Measurements from ENCODE around the gene BRCA2.

BRCA2 gene

DNA sequence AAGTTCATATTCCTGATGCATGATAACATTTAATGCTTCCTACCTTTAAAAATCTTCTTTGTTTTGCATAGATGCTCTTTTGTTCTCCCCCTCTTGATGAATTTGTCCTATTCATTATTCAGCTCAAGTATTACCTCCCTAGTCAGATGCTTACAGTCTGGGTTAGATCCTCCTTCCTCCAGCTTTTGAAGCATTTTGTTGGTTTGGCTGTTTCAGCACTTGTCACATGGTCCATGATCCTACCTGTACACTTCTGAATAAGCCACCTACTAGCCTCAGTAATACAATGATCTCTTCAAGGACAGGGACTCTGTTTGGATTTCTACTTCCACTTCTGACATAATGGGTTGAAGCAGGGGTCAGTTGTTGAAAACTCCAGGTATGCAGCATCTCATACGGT is 75.2 kb downstream of the BRCA2 start:
- Histone ChIP-seq H2AFZ (ENCODE audit: low read length) (no peak overlapping the region), H3K4me3 (ENCODE audit: low read length in 2 of 2) (no peak overlapping the region), H2AK5ac (ENCODE audit: low read depth, low read length) (no peak overlapping the region), H2BK12ac (ENCODE audit: low read length) (no peak overlapping the region), H3K23ac (ENCODE audit: low read depth, low read length, poor library complexity) (no peak overlapping the region), H3K4me1 (ENCODE audit: control insufficient read depth in 2 of 2, insufficient read depth in 1 of 2, low read depth in 1 of 2, low read length in 2 of 2) (peaks cover 0 to 3% of the 10 kb centered on the region in 2 donors), H4K91ac (ENCODE audit: low read depth, low read length, poor library complexity) (no peak overlapping the region), H3K9me3 (replicated peaks in 1 of 2; ENCODE audit: control insufficient read depth in 2 of 2, insufficient read depth in 1 of 2, low read depth in 1 of 2, low read length in 2 of 2) (no peaks in the 10 kb centered on the region), H3K27ac (replicated peaks; ENCODE audit: low read length) (no peak overlapping the region), H3K27me3 (ENCODE audit: control insufficient read depth in 3 of 3, insufficient read depth in 3 of 3, low read depth in 1 of 3, low read length in 3 of 3) (no peaks in the 10 kb centered on the region), H2BK120ac (ENCODE audit: low read depth, low read length) (no peak overlapping the region), H2BK5ac (ENCODE audit: low read length) (no peak overlapping the region), H3K4ac (ENCODE audit: low read length) (no peak overlapping the region), H2BK15ac (ENCODE audit: low read length) (no peak overlapping the region), H3K14ac (ENCODE audit: low read length) (no peak overlapping the region), H3K4me2 (ENCODE audit: insufficient read depth, low read length, poor library complexity, severe bottlenecking) (no peak overlapping the region), H3K36me3 (replicated peaks in 1 of 2; ENCODE audit: control insufficient read depth in 2 of 2, insufficient read depth in 2 of 2, low read length in 2 of 2) (peaks cover 0 to 77% of the 10 kb centered on the region in 2 donors), H3K79me1 (ENCODE audit: low read depth, low read length) (no peaks in the 10 kb centered on the region), H4K8ac (ENCODE audit: low read depth, low read length) (no peak overlapping the region), H3K18ac (ENCODE audit: low read length) (no peak overlapping the region), H3K9ac (ENCODE audit: low read depth, low read length, poor library complexity) (no peak overlapping the region)
- no peak for DNase-seq (ENCODE audit: low spot score)
- WGBS, 2 donors (ENCODE audit: extremely low coverage in 2 of 2, insufficient read length in 2 of 2, insufficient replicate concordance in 1 of 2) = no CpG with 5 or more reads among the region's 1 CpG

DNA sequence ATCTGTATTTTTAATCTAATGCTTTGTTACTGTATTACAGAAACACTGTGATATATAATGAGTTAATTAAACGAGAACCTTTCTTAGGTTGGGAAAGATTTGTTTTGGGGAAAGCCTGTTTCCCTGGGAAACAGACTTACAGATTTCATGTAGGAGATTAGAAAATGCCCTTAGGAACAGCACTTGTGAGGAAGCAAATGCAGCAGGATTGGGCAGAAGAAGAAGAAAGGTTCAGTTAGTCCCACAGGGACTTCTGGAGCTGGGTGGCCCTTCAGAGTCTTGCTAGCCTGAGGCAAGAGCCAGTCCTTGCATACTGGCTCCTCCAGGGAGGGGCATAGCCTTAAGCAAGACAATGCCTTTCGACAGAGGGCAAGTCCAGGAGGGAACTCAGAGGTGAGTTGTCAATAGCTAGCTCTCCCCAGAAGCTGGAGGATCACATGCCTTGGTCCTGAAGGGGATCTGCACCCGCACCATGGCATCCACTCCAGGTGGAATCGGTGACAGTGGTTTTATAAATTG is 75.9 kb downstream of the BRCA2 start:
- no CpG with 5 or more reads among the region's 4 CpGs for WGBS, 2 donors (ENCODE audit: extremely low coverage in 2 of 2, insufficient read length in 2 of 2, insufficient replicate concordance in 1 of 2)
- no peak overlapping the region for H3K27ac ChIP-seq (replicated peaks; ENCODE audit: low read length)
- no peak overlapping the region for H2BK120ac ChIP-seq (ENCODE audit: low read depth, low read length)
- H2BK5ac ChIP-seq (ENCODE audit: low read length) = no peak overlapping the region
- H2AFZ ChIP-seq (ENCODE audit: low read length) = no peak overlapping the region
- H4K91ac ChIP-seq (ENCODE audit: low read depth, low read length, poor library complexity) = no peak overlapping the region
- no peak overlapping the region for H2BK15ac ChIP-seq (ENCODE audit: low read length)
- no peak overlapping the region for H3K4ac ChIP-seq (ENCODE audit: low read length)
- no peaks in the 10 kb centered on the region for H3K79me1 ChIP-seq (ENCODE audit: low read depth, low read length)
- peaks cover 3 to 77% of the 10 kb centered on the region in 2 donors for H3K36me3 ChIP-seq (replicated peaks in 1 of 2; ENCODE audit: control insufficient read depth in 2 of 2, insufficient read depth in 2 of 2, low read length in 2 of 2)
- no peak overlapping the region for H3K4me3 ChIP-seq (ENCODE audit: low read length in 2 of 2)
- H3K18ac ChIP-seq (ENCODE audit: low read length) = peak overlapping the region; percentile 13
- no peak overlapping the region for H3K14ac ChIP-seq (ENCODE audit: low read length)
- H3K4me1 ChIP-seq (ENCODE audit: control insufficient read depth in 2 of 2, insufficient read depth in 1 of 2, low read depth in 1 of 2, low read length in 2 of 2) = peaks cover 0 to 3% of the 10 kb centered on the region in 2 donors
- H3K9me3 ChIP-seq (replicated peaks in 1 of 2; ENCODE audit: control insufficient read depth in 2 of 2, insufficient read depth in 1 of 2, low read depth in 1 of 2, low read length in 2 of 2) = no peaks in the 10 kb centered on the region
- H3K4me2 ChIP-seq (ENCODE audit: insufficient read depth, low read length, poor library complexity, severe bottlenecking) = no peak overlapping the region
- no peaks in the 10 kb centered on the region for H3K27me3 ChIP-seq (ENCODE audit: control insufficient read depth in 3 of 3, insufficient read depth in 3 of 3, low read depth in 1 of 3, low read length in 3 of 3)
- H2AK5ac ChIP-seq (ENCODE audit: low read depth, low read length) = no peak overlapping the region
- no peak overlapping the region for H3K23ac ChIP-seq (ENCODE audit: low read depth, low read length, poor library complexity)
- no peak overlapping the region for H4K8ac ChIP-seq (ENCODE audit: low read depth, low read length)
- no peak for DNase-seq (ENCODE audit: low spot score)
- no peak overlapping the region for H2BK12ac ChIP-seq (ENCODE audit: low read length)
- H3K9ac ChIP-seq (ENCODE audit: low read depth, low read length, poor library complexity) = no peak overlapping the region

DNA sequence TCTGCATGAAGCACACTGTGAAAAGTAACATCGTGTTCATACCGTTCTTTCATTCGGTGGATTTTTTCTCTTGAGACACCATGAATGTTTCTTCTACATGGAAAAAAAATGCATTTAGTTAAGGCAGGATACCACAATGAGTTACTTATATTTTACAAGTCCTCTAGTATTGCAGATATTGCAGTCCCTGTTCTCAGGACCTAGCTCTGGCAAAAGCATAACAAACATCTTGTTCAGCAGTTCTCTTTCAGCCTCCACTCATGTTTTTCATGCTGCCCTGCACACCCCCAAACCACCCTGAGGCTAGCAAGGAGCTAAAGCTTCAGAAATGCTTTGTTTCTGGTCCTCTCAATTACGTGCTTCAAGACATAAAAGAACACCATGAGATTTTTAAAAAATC is 87.8 kb downstream of the BRCA2 start:
- H3K9me3 ChIP-seq (replicated peaks in 1 of 2; ENCODE audit: control insufficient read depth in 2 of 2, insufficient read depth in 1 of 2, low read depth in 1 of 2, low read length in 2 of 2) = no peaks in the 10 kb centered on the region
- H3K79me1 ChIP-seq (ENCODE audit: low read depth, low read length) = no peaks in the 10 kb centered on the region
- no CpG with 5 or more reads among the region's 4 CpGs for WGBS, 2 donors (ENCODE audit: extremely low coverage in 2 of 2, insufficient read length in 2 of 2, insufficient replicate concordance in 1 of 2)
- H3K18ac ChIP-seq (ENCODE audit: low read length) = no peak overlapping the region
- H2BK15ac ChIP-seq (ENCODE audit: low read length) = no peak overlapping the region
- no peak overlapping the region for H3K4me3 ChIP-seq (ENCODE audit: low read length in 2 of 2)
- H3K4me1 ChIP-seq (ENCODE audit: control insufficient read depth in 2 of 2, insufficient read depth in 1 of 2, low read depth in 1 of 2, low read length in 2 of 2) = peaks cover 0 to 4% of the 10 kb centered on the region in 2 donors
- peaks cover 1 to 31% of the 10 kb centered on the region in 2 donors for H3K36me3 ChIP-seq (replicated peaks in 1 of 2; ENCODE audit: control insufficient read depth in 2 of 2, insufficient read depth in 2 of 2, low read length in 2 of 2)
- H2AFZ ChIP-seq (ENCODE audit: low read length) = peak overlapping the region; percentile 5
- no peak overlapping the region for H3K4me2 ChIP-seq (ENCODE audit: insufficient read depth, low read length, poor library complexity, severe bottlenecking)
- no peak overlapping the region for H4K91ac ChIP-seq (ENCODE audit: low read depth, low read length, poor library complexity)
- H3K4ac ChIP-seq (ENCODE audit: low read length) = no peak overlapping the region
- H3K14ac ChIP-seq (ENCODE audit: low read length) = no peak overlapping the region
- H3K27me3 ChIP-seq (ENCODE audit: control insufficient read depth in 3 of 3, insufficient read depth in 3 of 3, low read depth in 1 of 3, low read length in 3 of 3) = no peaks in the 10 kb centered on the region
- no peak overlapping the region for H4K8ac ChIP-seq (ENCODE audit: low read depth, low read length)
- no peak overlapping the region for H2BK12ac ChIP-seq (ENCODE audit: low read length)
- H2BK5ac ChIP-seq (ENCODE audit: low read length) = no peak overlapping the region
- no peak for DNase-seq (ENCODE audit: low spot score)
- no peak overlapping the region for H3K23ac ChIP-seq (ENCODE audit: low read depth, low read length, poor library complexity)
- no peak overlapping the region for H3K27ac ChIP-seq (replicated peaks; ENCODE audit: low read length)
- no peak overlapping the region for H3K9ac ChIP-seq (ENCODE audit: low read depth, low read length, poor library complexity)
- no peak overlapping the region for H2AK5ac ChIP-seq (ENCODE audit: low read depth, low read length)
- H2BK120ac ChIP-seq (ENCODE audit: low read depth, low read length) = no peak overlapping the region

DNA sequence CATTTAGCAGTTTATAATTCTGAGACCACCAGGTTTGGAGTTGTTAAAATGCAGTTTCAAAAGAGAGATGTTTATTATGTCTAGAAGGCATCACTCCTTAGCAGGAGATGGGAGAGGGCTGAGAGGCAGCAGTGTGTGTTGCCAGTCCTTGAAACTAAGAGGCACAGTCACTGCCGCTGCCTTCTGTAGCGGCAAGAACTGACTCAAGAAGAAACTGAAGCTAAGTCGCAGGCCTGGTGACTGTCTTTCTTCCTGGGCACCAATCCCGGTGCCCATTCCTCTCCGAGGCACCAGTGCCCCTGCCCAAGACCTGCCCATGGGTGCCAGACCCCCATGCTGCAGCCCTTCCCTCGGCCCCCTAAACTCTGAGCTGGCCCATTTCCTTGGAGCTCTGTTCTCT is 92.5 kb downstream of the BRCA2 start:
- Histone ChIP-seq H3K4me3 (ENCODE audit: low read length in 2 of 2) (no peak overlapping the region), H2AK5ac (ENCODE audit: low read depth, low read length) (no peak overlapping the region), H3K23ac (ENCODE audit: low read depth, low read length, poor library complexity) (no peak overlapping the region), H4K8ac (ENCODE audit: low read depth, low read length) (no peak overlapping the region), H3K27me3 (ENCODE audit: control insufficient read depth in 3 of 3, insufficient read depth in 3 of 3, low read depth in 1 of 3, low read length in 3 of 3) (no peaks in the 10 kb centered on the region), H3K79me1 (ENCODE audit: low read depth, low read length) (no peaks in the 10 kb centered on the region), H3K27ac (replicated peaks; ENCODE audit: low read length) (no peak overlapping the region), H3K4me2 (ENCODE audit: insufficient read depth, low read length, poor library complexity, severe bottlenecking) (no peak overlapping the region), H3K36me3 (replicated peaks in 1 of 2; ENCODE audit: control insufficient read depth in 2 of 2, insufficient read depth in 2 of 2, low read length in 2 of 2) (no peaks in the 10 kb centered on the region), H2BK12ac (ENCODE audit: low read length) (no peak overlapping the region), H3K4ac (ENCODE audit: low read length) (no peak overlapping the region), H3K4me1 (ENCODE audit: control insufficient read depth in 2 of 2, insufficient read depth in 1 of 2, low read depth in 1 of 2, low read length in 2 of 2) (peaks cover 3 to 4% of the 10 kb centered on the region in 2 donors), H2AFZ (ENCODE audit: low read length) (peak overlapping the region; percentile 35), H3K9me3 (replicated peaks in 1 of 2; ENCODE audit: control insufficient read depth in 2 of 2, insufficient read depth in 1 of 2, low read depth in 1 of 2, low read length in 2 of 2) (no peaks in the 10 kb centered on the region), H3K18ac (ENCODE audit: low read length) (no peak overlapping the region), H2BK5ac (ENCODE audit: low read length) (no peak overlapping the region), H2BK15ac (ENCODE audit: low read length) (no peak overlapping the region), H2BK120ac (ENCODE audit: low read depth, low read length) (no peak overlapping the region), H3K14ac (ENCODE audit: low read length) (no peak overlapping the region), H4K91ac (ENCODE audit: low read depth, low read length, poor library complexity) (no peak overlapping the region), H3K9ac (ENCODE audit: low read depth, low read length, poor library complexity) (no peak overlapping the region)
- no peak for DNase-seq (ENCODE audit: low spot score)
- WGBS, 2 donors (ENCODE audit: extremely low coverage in 2 of 2, insufficient read length in 2 of 2, insufficient replicate concordance in 1 of 2) = no CpG with 5 or more reads among the region's 6 CpGs

Data from neuronal stem cell (in vitro differentiated cells).